ENCODE data around the gene CHPF2.

GRCh38 chr7:151226875-151227782, 5.2 kb upstream of the CHPF2 start, which contains the start of gene ABCF2:
- TF ChIP-seq CTCF (IDR thresholded peaks at IDR 0.05 in 4 of 5, conservative IDR thresholded peaks at IDR 0.05 in 1 of 5) (no peak), POLR2A (IDR thresholded peaks at IDR 0.05) (peak; percentile 74 to 83)

All from gastrocnemius medialis (tissue), 4 donors.